Chondrocyte (in vitro differentiated cells): ENCODE results near the gene RANGAP1. TPM values are rescaled to one million over a fixed set of nuclear protein-coding genes. Genes with fewer than 3 reads are reported as not detected.
A peak's percentile ranks its signal among the peaks of the same experiment; 100 is the strongest.
"Not testable (repeated sequence)": the region's sequence is repeated elsewhere in the genome, so short reads cannot be mapped to it uniquely, and the experiment has no call there.

Experiments used
- DNase-seq: peaks from one replicate; pipeline ENCODE4 v3.0.0; 2021; ENCODE audit warnings: mixed read lengths, low spot score
- H3K27ac Mint-ChIP-seq: one replicate; pipeline ENCODE4 v1.8.0; 2021; ENCODE audit warnings: mild to moderate bottlenecking, moderate library complexity, mixed read lengths; ENCODE audit not compliant: unreplicated experiment
- H3K27me3 Mint-ChIP-seq: 2 replicates; pipeline ENCODE4 v1.8.0; 2021; ENCODE audit warnings: low read depth, mixed read lengths
- H3K36me3 Mint-ChIP-seq: 2 replicates; pipeline ENCODE4 v1.8.0; 2021; ENCODE audit warnings: low read depth, mixed read lengths
- H3K4me1 Mint-ChIP-seq: 2 replicates; pipeline ENCODE4 v1.8.0; 2021; ENCODE audit warnings: low read depth, mild to moderate bottlenecking, mixed read lengths
- H3K4me3 Mint-ChIP-seq: one replicate; pipeline ENCODE4 v1.8.0; 2021; ENCODE audit warnings: mild to moderate bottlenecking, moderate library complexity, mixed read lengths; ENCODE audit not compliant: unreplicated experiment
- H3K9me3 Mint-ChIP-seq: 2 replicates; pipeline ENCODE4 v1.8.0; 2021; ENCODE audit warnings: low read depth, mixed read lengths
- total RNA-seq: library from RNA; stranded (reverse); gene quantifications from 3 replicates; pipeline ENCODE4 v1.2.1, GENCODE V29; 2021
- TF ChIP-seq, protein P1 (sequence below): fragments of 200-600 bp; sonication (generic); IDR thresholded peaks from 2 replicates; pipeline ENCODE4 v1.5.0; 2021; ENCODE audit warnings: antibody characterized with exemption, mild to moderate bottlenecking, moderate library complexity

The RANGAP1 gene
- total RNA-seq, 1 donor from 2014 or later: 35.4 TPM

DNA sequence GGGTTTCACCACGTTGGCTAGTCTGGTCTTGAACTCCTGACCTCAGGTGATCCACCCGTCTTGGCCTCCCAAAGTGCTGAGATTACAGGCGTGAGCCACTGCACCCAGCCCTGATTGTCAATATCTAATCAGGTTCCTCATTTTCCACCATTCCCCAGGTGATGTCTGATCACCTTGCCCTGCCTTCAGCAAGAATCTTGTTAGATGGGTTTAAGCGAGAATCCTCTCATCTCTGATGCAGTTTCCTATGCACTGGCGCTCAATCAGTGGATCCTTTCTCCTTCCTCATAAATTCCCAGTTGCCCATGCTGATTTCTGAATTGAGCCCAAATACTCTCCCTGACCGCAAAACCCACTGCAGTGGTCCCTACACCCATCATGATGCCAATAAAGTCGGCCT lies 14.7 kb upstream of the RANGAP1 start:
- no peaks in the 10 kb centered on the region for H3K36me3 Mint-ChIP-seq
- TF ChIP-seq, protein P1, sequence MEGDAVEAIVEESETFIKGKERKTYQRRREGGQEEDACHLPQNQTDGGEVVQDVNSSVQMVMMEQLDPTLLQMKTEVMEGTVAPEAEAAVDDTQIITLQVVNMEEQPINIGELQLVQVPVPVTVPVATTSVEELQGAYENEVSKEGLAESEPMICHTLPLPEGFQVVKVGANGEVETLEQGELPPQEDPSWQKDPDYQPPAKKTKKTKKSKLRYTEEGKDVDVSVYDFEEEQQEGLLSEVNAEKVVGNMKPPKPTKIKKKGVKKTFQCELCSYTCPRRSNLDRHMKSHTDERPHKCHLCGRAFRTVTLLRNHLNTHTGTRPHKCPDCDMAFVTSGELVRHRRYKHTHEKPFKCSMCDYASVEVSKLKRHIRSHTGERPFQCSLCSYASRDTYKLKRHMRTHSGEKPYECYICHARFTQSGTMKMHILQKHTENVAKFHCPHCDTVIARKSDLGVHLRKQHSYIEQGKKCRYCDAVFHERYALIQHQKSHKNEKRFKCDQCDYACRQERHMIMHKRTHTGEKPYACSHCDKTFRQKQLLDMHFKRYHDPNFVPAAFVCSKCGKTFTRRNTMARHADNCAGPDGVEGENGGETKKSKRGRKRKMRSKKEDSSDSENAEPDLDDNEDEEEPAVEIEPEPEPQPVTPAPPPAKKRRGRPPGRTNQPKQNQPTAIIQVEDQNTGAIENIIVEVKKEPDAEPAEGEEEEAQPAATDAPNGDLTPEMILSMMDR: no peak
- H3K4me3 Mint-ChIP-seq: peak overlapping the region; percentile 77
- H3K4me1 Mint-ChIP-seq: peaks cover 25% of the 10 kb centered on the region
- H3K27me3 Mint-ChIP-seq: no peaks in the 10 kb centered on the region
- peak overlapping the region; percentile 76 for H3K27ac Mint-ChIP-seq
- no peaks in the 10 kb centered on the region for H3K9me3 Mint-ChIP-seq
- DNase-seq: no peak

DNA sequence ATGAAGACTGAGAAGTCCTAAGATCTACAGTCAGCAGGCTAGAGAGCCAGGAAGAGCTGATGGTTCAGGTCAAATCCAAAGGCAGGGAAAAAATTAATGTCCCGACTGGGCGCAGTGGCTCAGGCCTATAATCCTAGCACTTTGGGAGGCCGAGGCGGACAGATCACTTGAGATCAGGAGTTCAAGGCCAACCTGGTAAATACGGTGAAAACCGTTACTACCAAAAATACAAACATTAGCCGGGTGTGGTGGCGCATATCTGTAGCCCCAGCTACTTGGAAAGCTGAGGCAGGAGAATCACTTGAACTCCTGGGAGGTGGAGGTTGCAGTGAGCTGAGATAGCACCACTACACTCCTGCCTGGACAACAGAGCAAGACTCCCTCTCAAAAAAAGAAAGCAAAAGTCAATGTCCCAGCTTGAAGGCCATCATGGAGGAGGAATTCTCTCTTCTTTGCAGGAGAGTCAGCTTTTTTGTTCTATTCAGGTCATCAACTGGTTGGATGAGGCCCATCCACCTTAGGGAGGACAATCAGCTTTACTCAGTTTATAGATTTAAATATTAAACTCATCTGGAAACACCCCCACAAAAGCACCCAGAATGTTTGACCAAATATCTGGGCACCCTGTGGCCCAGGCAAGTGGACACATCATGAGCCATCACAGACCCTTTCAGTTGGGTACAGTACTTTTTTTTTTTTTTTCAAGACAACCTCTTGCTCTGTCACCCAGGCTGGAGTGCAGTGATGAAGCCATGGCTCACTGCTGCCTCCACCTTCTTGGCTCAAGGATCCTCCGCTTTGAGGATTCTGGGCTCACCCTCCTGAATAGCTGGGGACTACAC lies 11.1 kb upstream of the RANGAP1 start:
- no peaks in the 10 kb centered on the region for H3K36me3 Mint-ChIP-seq
- no peaks in the 10 kb centered on the region for H3K27me3 Mint-ChIP-seq
- H3K4me1 Mint-ChIP-seq: peaks cover 4% of the 10 kb centered on the region
- H3K9me3 Mint-ChIP-seq: no peaks in the 10 kb centered on the region
- no peak overlapping the region for H3K4me3 Mint-ChIP-seq
- TF ChIP-seq, protein P1: no peak
- no peak overlapping the region for H3K27ac Mint-ChIP-seq
- no peak for DNase-seq

DNA sequence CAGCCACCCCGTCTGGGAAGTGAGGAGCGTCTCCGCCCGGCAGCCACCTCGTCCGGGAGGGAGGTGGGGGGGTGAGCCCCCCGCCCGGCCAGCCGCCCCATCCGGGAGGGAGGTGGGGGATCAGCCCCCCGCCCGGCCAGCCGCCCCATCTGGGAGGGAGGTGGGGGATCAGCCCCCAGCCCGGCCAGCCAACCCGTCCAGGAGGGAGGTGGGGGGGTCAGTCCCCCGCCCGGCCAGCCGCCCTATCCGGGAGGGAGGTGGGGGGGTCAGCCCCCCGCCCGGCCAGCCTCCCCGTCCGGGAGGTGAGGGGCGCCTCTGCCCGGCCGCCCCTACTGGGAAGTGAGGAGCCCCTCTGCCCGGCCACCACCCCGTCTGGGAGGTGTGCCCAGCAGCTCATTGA lies 8.8 kb upstream of the RANGAP1 start:
- H3K9me3 Mint-ChIP-seq, DNase-seq, H3K4me3 Mint-ChIP-seq, H3K36me3 Mint-ChIP-seq, H3K27ac Mint-ChIP-seq, H3K27me3 Mint-ChIP-seq: not testable (repeated sequence)
- peaks cover 15% of the 10 kb centered on the region for H3K4me1 Mint-ChIP-seq

DNA sequence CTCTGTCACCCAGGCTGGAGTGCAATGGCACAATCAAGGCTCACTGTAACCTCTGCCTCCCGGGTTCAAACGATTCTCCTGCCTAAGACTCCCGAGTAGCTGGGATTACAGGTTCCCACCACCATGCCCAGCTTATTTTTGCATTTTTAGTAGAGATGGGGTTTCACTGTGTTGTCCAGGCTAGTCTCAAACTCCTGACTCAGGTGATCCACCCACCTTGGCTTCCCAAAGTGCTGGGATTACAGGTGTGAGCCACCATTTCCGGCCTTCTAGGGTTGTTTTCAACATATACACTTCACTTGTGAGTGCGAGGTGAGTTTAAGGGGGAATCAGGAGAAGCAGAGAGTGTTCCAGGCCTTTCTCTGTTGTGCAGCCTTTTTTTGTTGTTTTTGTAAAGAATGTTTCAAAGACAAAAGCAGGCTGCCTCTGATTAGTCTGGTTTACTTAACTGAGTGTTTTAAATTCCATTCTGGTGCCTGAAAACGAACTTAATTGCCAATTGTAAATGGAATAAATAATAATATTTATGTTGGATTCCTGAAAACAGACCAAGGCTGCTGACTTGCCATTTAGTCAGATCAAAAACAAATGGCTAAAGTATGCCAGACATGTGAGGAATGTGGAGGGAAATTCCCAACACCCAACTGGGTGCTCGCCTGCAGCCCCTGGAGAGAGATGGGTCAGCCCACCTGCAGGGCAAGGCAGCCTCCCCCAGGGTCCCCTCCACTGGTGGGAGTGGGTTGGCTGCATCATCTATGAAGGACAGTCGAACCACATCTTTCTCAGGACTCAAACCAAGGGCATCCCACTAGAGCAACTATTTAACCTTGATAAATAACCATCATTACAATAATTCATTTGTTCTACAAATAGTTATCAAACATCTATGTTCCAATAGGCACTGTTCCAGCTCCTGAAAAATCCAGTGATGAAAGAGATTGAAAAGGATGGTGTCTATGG lies 4.6 kb upstream of the RANGAP1 start:
- DNase-seq: no peak

DNA sequence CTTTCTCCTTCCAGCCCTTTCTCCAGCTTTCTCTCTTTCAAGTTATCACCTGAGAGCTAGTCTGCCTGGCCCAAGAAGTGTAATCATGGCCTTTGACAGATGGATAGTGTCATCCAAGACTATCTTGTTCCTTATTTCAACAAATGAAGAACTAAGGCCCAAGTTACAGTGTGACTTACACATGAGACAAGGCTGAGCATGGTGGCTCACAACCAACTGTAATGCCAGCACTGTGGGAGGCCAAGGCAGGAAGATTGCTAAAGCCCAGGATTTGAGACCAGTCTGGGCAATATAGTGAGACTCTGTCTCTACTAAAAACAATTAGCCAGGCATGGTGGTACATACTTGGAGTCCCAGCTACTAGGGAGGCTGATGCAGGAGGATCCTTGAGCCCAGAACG lies 3.7 kb upstream of the RANGAP1 start:
- peaks cover 48% of the 10 kb centered on the region for H3K4me1 Mint-ChIP-seq
- H3K4me3 Mint-ChIP-seq: no peak overlapping the region
- H3K27me3 Mint-ChIP-seq: no peaks in the 10 kb centered on the region
- H3K9me3 Mint-ChIP-seq: no peaks in the 10 kb centered on the region
- TF ChIP-seq, protein P1: no peak
- peak overlapping the region; percentile 59 for H3K27ac Mint-ChIP-seq
- no peaks in the 10 kb centered on the region for H3K36me3 Mint-ChIP-seq
- no peak for DNase-seq

More for the DNA sequence above, 4.6 kb upstream of the RANGAP1 start:
- TF ChIP-seq, protein P1: no peak
- Mint-ChIP-seq H3K27me3 (no peaks in the 10 kb centered on the region), H3K4me1 (peaks cover 42% of the 10 kb centered on the region), H3K36me3 (no peaks in the 10 kb centered on the region), H3K9me3 (no peaks in the 10 kb centered on the region), H3K27ac (peak overlapping the region; percentile 87), H3K4me3 (no peak overlapping the region)
